GM12873 (cell line): ENCODE results near the gene TXNDC16.

Experiments used
- CTCF ChIP-seq: IDR thresholded peaks from 2 replicates; pipeline ENCODE4 v1.5.1; 2012; ENCODE audit warnings: low read depth, mild to moderate bottlenecking, moderate library complexity, low read length, control low read depth; ENCODE audit not compliant: insufficient read depth; ENCODE audit errors: missing control alignments

TXNDC16 gene

GRCh38 chr14:52399921-52400595 is 152.2 kb downstream of the TXNDC16 start:
- TF ChIP-seq CTCF = no peak

DNA sequence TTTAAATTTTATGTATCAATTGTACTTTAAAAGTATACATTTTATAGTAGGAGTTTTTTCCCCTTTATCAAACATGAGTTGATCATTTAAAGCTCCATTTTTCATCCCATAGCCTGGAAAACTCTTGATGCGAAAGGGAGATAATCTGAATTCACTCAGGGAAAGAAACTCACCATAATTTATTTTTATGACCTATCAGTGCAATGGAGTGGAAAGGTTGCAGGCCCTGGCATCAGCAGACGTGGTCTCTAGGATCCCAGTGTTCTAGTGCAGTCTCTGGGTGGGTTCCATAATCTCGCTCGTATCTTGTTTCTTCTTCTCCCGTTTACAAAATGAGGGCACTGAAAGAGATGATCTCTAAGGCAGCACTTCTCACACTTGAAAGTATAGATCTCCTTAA is 153.2 kb downstream of the TXNDC16 start:
- TF ChIP-seq CTCF = no peak

DNA sequence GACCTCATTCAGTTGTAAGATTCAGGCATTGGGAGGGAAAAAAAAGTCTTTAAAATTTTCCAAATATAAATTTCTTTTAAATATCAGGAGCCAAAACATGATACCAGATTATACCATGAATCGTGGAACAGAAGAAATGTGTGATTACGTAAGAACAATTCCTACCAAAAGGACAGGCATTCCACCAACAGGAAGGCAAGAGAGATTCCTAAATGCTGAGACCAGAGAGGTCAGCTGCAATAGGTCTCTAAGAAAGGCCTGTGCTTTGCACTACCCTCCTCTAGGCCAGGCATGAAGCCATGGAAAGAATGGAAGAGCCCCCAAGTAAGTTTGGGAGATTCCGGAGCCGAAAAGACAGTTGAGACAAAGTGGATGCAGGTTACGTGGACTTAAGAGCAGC is 154.5 kb downstream of the TXNDC16 start:
- no peak for TF ChIP-seq CTCF

DNA sequence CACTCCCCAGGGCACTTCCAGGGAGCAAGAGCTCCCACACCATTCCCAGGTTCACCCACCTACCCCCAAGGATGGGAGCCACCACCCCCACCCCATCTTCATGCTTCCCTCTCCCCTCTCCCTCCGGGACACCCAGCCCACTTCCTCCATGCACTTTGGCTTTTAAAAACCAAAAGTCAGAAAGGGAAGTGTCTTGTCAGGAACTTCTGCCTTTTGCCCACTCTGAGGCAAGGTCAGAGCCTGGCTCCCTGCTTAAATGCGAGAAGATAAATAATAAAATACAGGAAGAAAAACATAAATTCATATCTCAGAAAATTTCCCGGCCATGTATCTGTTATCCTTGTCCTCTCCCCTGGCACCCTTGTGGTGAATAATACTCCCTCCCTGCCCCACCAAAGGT is 156.6 kb downstream of the TXNDC16 start:
- no peak for TF ChIP-seq CTCF

DNA sequence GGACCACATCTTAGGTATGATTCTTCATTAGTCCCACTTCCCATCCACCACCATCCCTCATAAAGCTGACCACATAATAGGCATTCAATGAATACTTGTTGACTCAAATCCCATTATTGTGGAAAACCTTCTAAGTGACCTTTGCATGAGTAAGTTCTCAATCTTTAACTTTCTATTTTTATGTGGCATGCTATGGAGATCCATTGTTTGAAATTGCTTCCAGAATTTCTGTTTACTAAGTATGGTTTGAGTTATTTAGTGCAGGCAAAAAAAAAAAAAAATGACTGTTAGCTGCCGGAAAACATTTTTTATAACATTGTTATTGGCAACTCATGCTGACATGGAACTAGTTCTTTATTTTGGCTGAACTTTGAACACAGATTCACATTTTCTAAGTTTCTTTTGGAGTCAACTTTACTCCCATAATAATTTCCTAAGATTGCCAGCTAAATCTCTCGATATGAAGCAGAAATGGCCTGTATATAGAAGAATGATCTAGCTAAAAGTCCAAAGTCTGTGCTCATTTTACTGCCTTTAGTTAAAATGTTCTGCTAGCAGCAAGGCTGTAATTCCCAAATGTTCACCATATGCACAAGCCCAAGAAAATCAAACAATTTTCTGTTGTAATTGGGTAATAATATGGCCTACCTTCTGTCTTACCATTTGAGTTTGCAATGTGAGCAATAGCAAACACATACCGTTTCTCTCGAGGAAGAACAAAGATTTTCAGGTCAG is 160.3 kb downstream of the TXNDC16 start:
- TF ChIP-seq CTCF = no peak
